GM12878 (cell line): ENCODE data around the gene SIRT3. TPM values are rescaled to one million over a fixed set of nuclear protein-coding genes. Genes with fewer than 3 reads are reported as not detected.

ENCODE experiments used
- BHLHE40 ChIP-seq, 2 experiments: fragments of 450-650 bp in 1 of 2; IDR thresholded peaks; 2 replicates each; pipeline ENCODE4 v1.6.1; 2011 to 2017; ENCODE audit warnings: low read depth in 2 of 2, borderline replicate concordance in 1 of 2, improper control_type of control experiment in 1 of 2, low read length in 1 of 2, mild to moderate bottlenecking in 1 of 2
- HDAC2 ChIP-seq: fragments of 200-600 bp; sonication (generic); IDR thresholded peaks from 2 replicates; pipeline ENCODE4 v1.6.1; 2017
- NR2C2 ChIP-seq: IDR thresholded peaks from 2 replicates; pipeline ENCODE4 v1.6.1; 2011; ENCODE audit warnings: borderline replicate concordance, low read depth; ENCODE audit not compliant: control insufficient read depth, insufficient read length
- POU2F2 ChIP-seq: IDR thresholded peaks from 3 replicates; pipeline ENCODE4 v1.6.1; 2011; ENCODE audit warnings: low read depth, mild to moderate bottlenecking, low read length, borderline replicate concordance
- YBX1 ChIP-seq: fragments of 450-650 bp; IDR thresholded peaks from 2 replicates; pipeline ENCODE4 v1.6.1; 2016; ENCODE audit warnings: antibody characterized with exemption
- ZNF207 ChIP-seq: fragments of 450-650 bp; IDR thresholded peaks from 2 replicates; pipeline ENCODE4 v1.6.1; 2014; ENCODE audit warnings: antibody characterized with exemption, mild to moderate bottlenecking, borderline replicate concordance
- polyA plus RNA-seq, 11 experiments: library from polyadenylated mRNA; depleted of rRNA in 4 of 11; unstranded in 6 of 11; stranded (reverse) in 5 of 11; fragments of >200 nt; fragmentation: Nextera tagmentation in 4 of 11; fragmentation: Illumina TruSeq in 1 of 11; extraction: Ambion mirVana in 4 of 11; extraction: Trizol in 1 of 11; gene quantifications; 1 replicate in 1 of 11; 2 replicates in 10 of 11; pipeline versions ENCODE4 v1.2.1 to v1.2.3, GENCODE V29; 2011 to 2016; ENCODE audit warnings: inconsistent platforms in 2 of 11, missing spikeins in 2 of 11, low read depth in 1 of 11
- total RNA-seq, 4 experiments: library from RNA; depleted of rRNA in 3 of 4; stranded (reverse); fragments of >200 nt in 3 of 4; fragmentation: Illumina TruSeq in 1 of 4; extraction: Trizol in 1 of 4; gene quantifications; 2 replicates each; pipeline versions ENCODE4 v1.2.1 to v1.2.3, GENCODE V29; 2013 to 2021
- TF ChIP-seq, protein P1 (sequence below): fragments of 450-650 bp; formaldehyde crosslinking; IDR thresholded peaks from 2 replicates; pipeline ENCODE4 v1.5.0; 2022; ENCODE audit warnings: mild to moderate bottlenecking, missing genetic modification characterization
- TF ChIP-seq, protein P2 (sequence below): fragments of 450-650 bp; IDR thresholded peaks from 2 replicates; pipeline ENCODE4 v1.6.1; 2016; ENCODE audit warnings: mild to moderate bottlenecking
- TF ChIP-seq, protein P3 (sequence below): fragments of 450-650 bp; IDR thresholded peaks from 2 replicates; pipeline ENCODE4 v1.6.1; 2016; ENCODE audit warnings: mild to moderate bottlenecking, moderate library complexity, borderline replicate concordance
- TF ChIP-seq, protein P4 (sequence below): IDR thresholded peaks from 2 replicates; pipeline ENCODE4 v1.6.1; 2012; ENCODE audit warnings: mild to moderate bottlenecking, low read depth, low read length
- TF ChIP-seq, protein P5 (sequence below): IDR thresholded peaks from 2 replicates; pipeline ENCODE4 v1.6.1; 2012; ENCODE audit warnings: low read depth, low read length, improper control_type of control experiment
- TF ChIP-seq, protein P6 (sequence below): fragments of 450-650 bp; IDR thresholded peaks from 2 replicates; pipeline ENCODE4 v1.6.1; 2018; ENCODE audit warnings: borderline replicate concordance, mild to moderate bottlenecking; ENCODE audit not compliant: partially characterized antibody

Gene SIRT3
- total and polyA plus RNA-seq, 10 of the 15 experiments (the other 5 are each of a cell fraction or from before 2014, with no cell fraction given): 0.90 to 23.2 (median 12.6) TPM

DNA sequence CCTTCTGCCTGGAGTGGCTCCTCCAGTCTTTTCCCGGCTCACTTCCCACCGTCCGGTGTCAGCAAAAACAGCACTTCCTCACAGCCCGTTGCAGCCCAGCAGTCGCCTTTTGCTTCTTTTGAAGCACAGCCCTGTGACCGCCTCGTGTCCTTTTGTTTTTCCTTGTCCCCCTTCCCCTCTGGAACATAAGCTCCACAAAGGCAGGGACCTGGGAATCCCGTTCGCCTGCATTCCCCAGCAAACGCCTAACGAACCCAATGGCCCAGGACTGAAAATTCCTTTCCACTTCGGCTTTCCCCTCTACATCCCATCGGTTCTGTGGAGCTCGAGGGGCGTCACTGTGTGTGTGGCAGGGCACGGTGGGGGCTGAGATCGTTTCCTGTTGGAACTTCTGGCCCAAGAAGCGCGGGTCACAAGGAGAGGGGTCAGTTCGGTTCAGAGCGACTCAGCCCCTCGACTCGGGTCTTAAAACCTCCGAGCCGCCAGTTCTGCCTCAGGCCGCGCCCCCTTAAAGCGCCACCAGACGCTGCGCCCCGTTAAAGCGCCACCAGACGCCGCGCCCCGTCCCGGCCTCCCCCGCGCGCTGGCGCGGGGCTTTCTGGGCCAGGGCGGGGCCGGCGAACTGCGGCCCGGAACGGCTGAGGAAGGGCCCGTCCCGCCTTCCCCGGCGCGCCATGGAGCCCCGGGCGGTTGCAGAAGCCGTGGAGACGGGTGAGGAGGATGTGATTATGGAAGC is 27.8 kb downstream of the SIRT3 start (continued):
- TF ChIP-seq, protein P1, sequence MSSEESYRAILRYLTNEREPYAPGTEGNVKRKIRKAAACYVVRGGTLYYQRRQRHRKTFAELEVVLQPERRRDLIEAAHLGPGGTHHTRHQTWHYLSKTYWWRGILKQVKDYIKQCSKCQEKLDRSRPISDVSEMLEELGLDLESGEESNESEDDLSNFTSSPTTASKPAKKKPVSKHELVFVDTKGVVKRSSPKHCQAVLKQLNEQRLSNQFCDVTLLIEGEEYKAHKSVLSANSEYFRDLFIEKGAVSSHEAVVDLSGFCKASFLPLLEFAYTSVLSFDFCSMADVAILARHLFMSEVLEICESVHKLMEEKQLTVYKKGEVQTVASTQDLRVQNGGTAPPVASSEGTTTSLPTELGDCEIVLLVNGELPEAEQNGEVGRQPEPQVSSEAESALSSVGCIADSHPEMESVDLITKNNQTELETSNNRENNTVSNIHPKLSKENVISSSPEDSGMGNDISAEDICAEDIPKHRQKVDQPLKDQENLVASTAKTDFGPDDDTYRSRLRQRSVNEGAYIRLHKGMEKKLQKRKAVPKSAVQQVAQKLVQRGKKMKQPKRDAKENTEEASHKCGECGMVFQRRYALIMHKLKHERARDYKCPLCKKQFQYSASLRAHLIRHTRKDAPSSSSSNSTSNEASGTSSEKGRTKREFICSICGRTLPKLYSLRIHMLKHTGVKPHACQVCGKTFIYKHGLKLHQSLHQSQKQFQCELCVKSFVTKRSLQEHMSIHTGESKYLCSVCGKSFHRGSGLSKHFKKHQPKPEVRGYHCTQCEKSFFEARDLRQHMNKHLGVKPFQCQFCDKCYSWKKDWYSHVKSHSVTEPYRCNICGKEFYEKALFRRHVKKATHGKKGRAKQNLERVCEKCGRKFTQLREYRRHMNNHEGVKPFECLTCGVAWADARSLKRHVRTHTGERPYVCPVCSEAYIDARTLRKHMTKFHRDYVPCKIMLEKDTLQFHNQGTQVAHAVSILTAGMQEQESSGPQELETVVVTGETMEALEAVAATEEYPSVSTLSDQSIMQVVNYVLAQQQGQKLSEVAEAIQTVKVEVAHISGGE (CRISPR knock-in tag): no peak
- TF ChIP-seq YBX1 (no peak), BHLHE40 (IDR thresholded peaks at IDR 0.05; ENCODE audit: borderline replicate concordance in 1 of 2, low read depth in 2 of 2, low read length in 1 of 2) (peak; percentile 19 to 35; a peak in 2 of 4 replicates), NR2C2 (no peak), POU2F2 (0 out of 3 replicates have a peak, but pooled peaks have one; percentile 16), ZNF207 (no peak), HDAC2 (no peak)
- TF ChIP-seq, protein P2, sequence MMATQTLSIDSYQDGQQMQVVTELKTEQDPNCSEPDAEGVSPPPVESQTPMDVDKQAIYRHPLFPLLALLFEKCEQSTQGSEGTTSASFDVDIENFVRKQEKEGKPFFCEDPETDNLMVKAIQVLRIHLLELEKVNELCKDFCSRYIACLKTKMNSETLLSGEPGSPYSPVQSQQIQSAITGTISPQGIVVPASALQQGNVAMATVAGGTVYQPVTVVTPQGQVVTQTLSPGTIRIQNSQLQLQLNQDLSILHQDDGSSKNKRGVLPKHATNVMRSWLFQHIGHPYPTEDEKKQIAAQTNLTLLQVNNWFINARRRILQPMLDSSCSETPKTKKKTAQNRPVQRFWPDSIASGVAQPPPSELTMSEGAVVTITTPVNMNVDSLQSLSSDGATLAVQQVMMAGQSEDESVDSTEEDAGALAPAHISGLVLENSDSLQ: 0 out of 2 replicates have a peak, but pooled peaks have one; percentile 4
- TF ChIP-seq, protein P3, sequence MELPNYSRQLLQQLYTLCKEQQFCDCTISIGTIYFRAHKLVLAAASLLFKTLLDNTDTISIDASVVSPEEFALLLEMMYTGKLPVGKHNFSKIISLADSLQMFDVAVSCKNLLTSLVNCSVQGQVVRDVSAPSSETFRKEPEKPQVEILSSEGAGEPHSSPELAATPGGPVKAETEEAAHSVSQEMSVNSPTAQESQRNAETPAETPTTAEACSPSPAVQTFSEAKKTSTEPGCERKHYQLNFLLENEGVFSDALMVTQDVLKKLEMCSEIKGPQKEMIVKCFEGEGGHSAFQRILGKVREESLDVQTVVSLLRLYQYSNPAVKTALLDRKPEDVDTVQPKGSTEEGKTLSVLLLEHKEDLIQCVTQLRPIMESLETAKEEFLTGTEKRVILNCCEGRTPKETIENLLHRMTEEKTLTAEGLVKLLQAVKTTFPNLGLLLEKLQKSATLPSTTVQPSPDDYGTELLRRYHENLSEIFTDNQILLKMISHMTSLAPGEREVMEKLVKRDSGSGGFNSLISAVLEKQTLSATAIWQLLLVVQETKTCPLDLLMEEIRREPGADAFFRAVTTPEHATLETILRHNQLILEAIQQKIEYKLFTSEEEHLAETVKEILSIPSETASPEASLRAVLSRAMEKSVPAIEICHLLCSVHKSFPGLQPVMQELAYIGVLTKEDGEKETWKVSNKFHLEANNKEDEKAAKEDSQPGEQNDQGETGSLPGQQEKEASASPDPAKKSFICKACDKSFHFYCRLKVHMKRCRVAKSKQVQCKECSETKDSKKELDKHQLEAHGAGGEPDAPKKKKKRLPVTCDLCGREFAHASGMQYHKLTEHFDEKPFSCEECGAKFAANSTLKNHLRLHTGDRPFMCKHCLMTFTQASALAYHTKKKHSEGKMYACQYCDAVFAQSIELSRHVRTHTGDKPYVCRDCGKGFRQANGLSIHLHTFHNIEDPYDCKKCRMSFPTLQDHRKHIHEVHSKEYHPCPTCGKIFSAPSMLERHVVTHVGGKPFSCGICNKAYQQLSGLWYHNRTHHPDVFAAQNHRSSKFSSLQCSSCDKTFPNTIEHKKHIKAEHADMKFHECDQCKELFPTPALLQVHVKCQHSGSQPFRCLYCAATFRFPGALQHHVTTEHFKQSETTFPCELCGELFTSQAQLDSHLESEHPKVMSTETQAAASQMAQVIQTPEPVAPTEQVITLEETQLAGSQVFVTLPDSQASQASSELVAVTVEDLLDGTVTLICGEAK: no peak; the same call in 1 of the 2 replicates
- TF ChIP-seq, protein P4, sequence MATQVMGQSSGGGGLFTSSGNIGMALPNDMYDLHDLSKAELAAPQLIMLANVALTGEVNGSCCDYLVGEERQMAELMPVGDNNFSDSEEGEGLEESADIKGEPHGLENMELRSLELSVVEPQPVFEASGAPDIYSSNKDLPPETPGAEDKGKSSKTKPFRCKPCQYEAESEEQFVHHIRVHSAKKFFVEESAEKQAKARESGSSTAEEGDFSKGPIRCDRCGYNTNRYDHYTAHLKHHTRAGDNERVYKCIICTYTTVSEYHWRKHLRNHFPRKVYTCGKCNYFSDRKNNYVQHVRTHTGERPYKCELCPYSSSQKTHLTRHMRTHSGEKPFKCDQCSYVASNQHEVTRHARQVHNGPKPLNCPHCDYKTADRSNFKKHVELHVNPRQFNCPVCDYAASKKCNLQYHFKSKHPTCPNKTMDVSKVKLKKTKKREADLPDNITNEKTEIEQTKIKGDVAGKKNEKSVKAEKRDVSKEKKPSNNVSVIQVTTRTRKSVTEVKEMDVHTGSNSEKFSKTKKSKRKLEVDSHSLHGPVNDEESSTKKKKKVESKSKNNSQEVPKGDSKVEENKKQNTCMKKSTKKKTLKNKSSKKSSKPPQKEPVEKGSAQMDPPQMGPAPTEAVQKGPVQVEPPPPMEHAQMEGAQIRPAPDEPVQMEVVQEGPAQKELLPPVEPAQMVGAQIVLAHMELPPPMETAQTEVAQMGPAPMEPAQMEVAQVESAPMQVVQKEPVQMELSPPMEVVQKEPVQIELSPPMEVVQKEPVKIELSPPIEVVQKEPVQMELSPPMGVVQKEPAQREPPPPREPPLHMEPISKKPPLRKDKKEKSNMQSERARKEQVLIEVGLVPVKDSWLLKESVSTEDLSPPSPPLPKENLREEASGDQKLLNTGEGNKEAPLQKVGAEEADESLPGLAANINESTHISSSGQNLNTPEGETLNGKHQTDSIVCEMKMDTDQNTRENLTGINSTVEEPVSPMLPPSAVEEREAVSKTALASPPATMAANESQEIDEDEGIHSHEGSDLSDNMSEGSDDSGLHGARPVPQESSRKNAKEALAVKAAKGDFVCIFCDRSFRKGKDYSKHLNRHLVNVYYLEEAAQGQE: no peak
- TF ChIP-seq, protein P5, sequence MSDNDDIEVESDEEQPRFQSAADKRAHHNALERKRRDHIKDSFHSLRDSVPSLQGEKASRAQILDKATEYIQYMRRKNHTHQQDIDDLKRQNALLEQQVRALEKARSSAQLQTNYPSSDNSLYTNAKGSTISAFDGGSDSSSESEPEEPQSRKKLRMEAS: 0 out of 2 replicates have a peak, but pooled peaks have one; percentile 21
- TF ChIP-seq, protein P6, sequence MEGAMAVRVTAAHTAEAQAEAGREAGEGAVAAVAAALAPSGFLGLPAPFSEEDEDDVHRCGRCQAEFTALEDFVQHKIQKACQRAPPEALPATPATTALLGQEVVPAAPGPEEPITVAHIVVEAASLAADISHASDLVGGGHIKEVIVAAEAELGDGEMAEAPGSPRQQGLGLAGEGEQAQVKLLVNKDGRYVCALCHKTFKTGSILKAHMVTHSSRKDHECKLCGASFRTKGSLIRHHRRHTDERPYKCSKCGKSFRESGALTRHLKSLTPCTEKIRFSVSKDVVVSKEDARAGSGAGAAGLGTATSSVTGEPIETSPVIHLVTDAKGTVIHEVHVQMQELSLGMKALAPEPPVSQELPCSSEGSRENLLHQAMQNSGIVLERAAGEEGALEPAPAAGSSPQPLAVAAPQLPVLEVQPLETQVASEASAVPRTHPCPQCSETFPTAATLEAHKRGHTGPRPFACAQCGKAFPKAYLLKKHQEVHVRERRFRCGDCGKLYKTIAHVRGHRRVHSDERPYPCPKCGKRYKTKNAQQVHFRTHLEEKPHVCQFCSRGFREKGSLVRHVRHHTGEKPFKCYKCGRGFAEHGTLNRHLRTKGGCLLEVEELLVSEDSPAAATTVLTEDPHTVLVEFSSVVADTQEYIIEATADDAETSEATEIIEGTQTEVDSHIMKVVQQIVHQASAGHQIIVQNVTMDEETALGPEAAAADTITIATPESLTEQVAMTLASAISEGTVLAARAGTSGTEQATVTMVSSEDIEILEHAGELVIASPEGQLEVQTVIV: peak; percentile 19
